GM19035 (cell line): ENCODE results near the gene RAD52.
"Not testable (repeated sequence)": the region's sequence is repeated elsewhere in the genome, so short reads cannot be mapped to it uniquely, and the experiment has no call there.

Experiments used
- ATAC-seq: cut with Tn5 transposase; IDR thresholded peaks from one replicate; pipeline ENCODE4 v1.9.1; 2021; ENCODE audit not compliant: unreplicated experiment

The RAD52 gene

GRCh38 chr12:968545-968944 is 19.1 kb upstream of the RAD52 start:
- no peak for ATAC-seq

GRCh38 chr12:967641-968040 is 18.1 kb upstream of the RAD52 start:
- ATAC-seq = no peak

- ATAC-seq = no peak
These were observed 17.2 kb upstream of the RAD52 start for GRCh38 chr12:966724-967123.

- no peak for ATAC-seq
These were observed 9.2 kb upstream of the RAD52 start for GRCh38 chr12:958588-959123.

GRCh38 chr12:955939-956338 is 6.4 kb upstream of the RAD52 start:
- no peak for ATAC-seq

GRCh38 chr12:954741-955140 is 5.2 kb upstream of the RAD52 start:
- ATAC-seq = no peak

GRCh38 chr12:953776-954175 is 4.3 kb upstream of the RAD52 start:
- ATAC-seq = no peak

- ATAC-seq = no peak
These were observed 1.7 kb upstream of the RAD52 start for GRCh38 chr12:951176-951575.

- ATAC-seq = no peak
These were observed 1.3 kb downstream of the RAD52 start for GRCh38 chr12:948238-948637.

- ATAC-seq = no peak
These were observed 2.9 kb downstream of the RAD52 start for GRCh38 chr12:946631-947030.

GRCh38 chr12:946212-946611 is 3.3 kb downstream of the RAD52 start:
- no peak for ATAC-seq

- ATAC-seq = no peak
These were observed 5.3 kb downstream of the RAD52 start for GRCh38 chr12:944211-944610.

GRCh38 chr12:943051-943450 is 6.4 kb downstream of the RAD52 start:
- no peak for ATAC-seq

GRCh38 chr12:938810-939209 is 10.7 kb downstream of the RAD52 start:
- no peak for ATAC-seq

GRCh38 chr12:936377-937345 is 12.8 kb downstream of the RAD52 start:
- ATAC-seq = no peak

GRCh38 chr12:935891-936290 is 13.6 kb downstream of the RAD52 start:
- ATAC-seq = not testable (repeated sequence)

- ATAC-seq = no peak
These were observed 17.9 kb downstream of the RAD52 start for GRCh38 chr12:931591-931990.

GRCh38 chr12:931060-931459 is 18.4 kb downstream of the RAD52 start:
- no peak for ATAC-seq

GRCh38 chr12:926641-927040 is 22.9 kb downstream of the RAD52 start:
- no peak for ATAC-seq

- ATAC-seq = no peak
These were observed 27.2 kb downstream of the RAD52 start for GRCh38 chr12:922285-922684.

GRCh38 chr12:920676-921075 is 28.8 kb downstream of the RAD52 start:
- no peak for ATAC-seq

GRCh38 chr12:916712-917445 is 32.6 kb downstream of the RAD52 start:
- ATAC-seq = no peak
